Measurements from ENCODE around the gene FERMT1. TPM values are rescaled to one million over a fixed set of nuclear protein-coding genes. Genes with fewer than 3 reads are reported as not detected.

The FERMT1 gene
- total and polyA plus RNA-seq, 2 donors (not counting 3 experiments of a cell fraction or from before 2014, with no cell fraction given): 0.11 to 1.5 TPM

GRCh38 chr20:6045566-6045965, 77.3 kb downstream of the FERMT1 start:
- no peak for TF ChIP-seq MAX (IDR thresholded peaks at IDR 0.05; ENCODE audit: insufficient read depth, insufficient read length)
- no peak for TF ChIP-seq GATA2 (IDR thresholded peaks at IDR 0.05; ENCODE audit: insufficient read depth, insufficient read length, low read depth, low read length)
- no peak for TF ChIP-seq FOS (IDR thresholded peaks at IDR 0.05; ENCODE audit: borderline replicate concordance, insufficient read depth, low read length)
- TF ChIP-seq, protein P1, sequence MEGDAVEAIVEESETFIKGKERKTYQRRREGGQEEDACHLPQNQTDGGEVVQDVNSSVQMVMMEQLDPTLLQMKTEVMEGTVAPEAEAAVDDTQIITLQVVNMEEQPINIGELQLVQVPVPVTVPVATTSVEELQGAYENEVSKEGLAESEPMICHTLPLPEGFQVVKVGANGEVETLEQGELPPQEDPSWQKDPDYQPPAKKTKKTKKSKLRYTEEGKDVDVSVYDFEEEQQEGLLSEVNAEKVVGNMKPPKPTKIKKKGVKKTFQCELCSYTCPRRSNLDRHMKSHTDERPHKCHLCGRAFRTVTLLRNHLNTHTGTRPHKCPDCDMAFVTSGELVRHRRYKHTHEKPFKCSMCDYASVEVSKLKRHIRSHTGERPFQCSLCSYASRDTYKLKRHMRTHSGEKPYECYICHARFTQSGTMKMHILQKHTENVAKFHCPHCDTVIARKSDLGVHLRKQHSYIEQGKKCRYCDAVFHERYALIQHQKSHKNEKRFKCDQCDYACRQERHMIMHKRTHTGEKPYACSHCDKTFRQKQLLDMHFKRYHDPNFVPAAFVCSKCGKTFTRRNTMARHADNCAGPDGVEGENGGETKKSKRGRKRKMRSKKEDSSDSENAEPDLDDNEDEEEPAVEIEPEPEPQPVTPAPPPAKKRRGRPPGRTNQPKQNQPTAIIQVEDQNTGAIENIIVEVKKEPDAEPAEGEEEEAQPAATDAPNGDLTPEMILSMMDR (IDR thresholded peaks at IDR 0.05; ENCODE audit: extremely low read depth in 1 of 2, insufficient read depth in 1 of 2, low read depth in 1 of 2, low read length in 2 of 2): no peak
- TF ChIP-seq MYC (IDR thresholded peaks at IDR 0.05; ENCODE audit: low read depth, low read length): no peak
- no peak for TF ChIP-seq JUN (IDR thresholded peaks at IDR 0.05; ENCODE audit: borderline replicate concordance, insufficient read depth, insufficient read length, low read depth)
- TF ChIP-seq EZH2 (IDR thresholded peaks at IDR 0.05; ENCODE audit: borderline replicate concordance, low read depth, low read length, severe bottlenecking): no peak
- TF ChIP-seq POLR2AphosphoS5 (IDR thresholded peaks at IDR 0.05; ENCODE audit: insufficient read depth, low read depth, low read length): no peak
- TF ChIP-seq POLR2A (IDR thresholded peaks at IDR 0.05; ENCODE audit: low read depth, low read length): no peak
- POLR2A ChIA-PET: no interaction called here

More at GRCh38 chr20:6045566-6045965, 77.3 kb downstream of the FERMT1 start:
- Histone ChIP-seq H3K4me2 (ENCODE audit: insufficient read depth, low read length) (no peak overlapping the region), H3K27me3 (ENCODE audit: control insufficient read depth in 2 of 2, insufficient read depth in 2 of 2, low read length in 2 of 2) (peaks cover 7 to 8% of the 10 kb centered on the region in 2 experiments), H3K4me3 (replicated peaks in 1 of 3; ENCODE audit: insufficient read depth in 1 of 3, low read depth in 1 of 3, low read length in 3 of 3) (no peak overlapping the region), H3K9me3 (replicated peaks; ENCODE audit: control insufficient read depth, insufficient read depth, low read length) (no peaks in the 10 kb centered on the region), H3K9me1 (replicated peaks; ENCODE audit: control insufficient read depth, extremely low read depth, insufficient read depth, low read length) (no peaks in the 10 kb centered on the region), H3K27ac (ENCODE audit: insufficient read depth, low read depth, low read length) (no peak overlapping the region), H2AFZ (ENCODE audit: low read depth, low read length) (no peak overlapping the region), H3K9ac (replicated peaks; ENCODE audit: extremely low read depth, insufficient read depth, low read length) (no peak overlapping the region), H3K79me2 (ENCODE audit: control insufficient read depth, insufficient read depth, low read length) (no peaks in the 10 kb centered on the region), H3K36me3 (ENCODE audit: control insufficient read depth in 2 of 2, extremely low read depth in 1 of 2, insufficient read depth in 2 of 2, low read length in 2 of 2) (peaks cover 2 to 18% of the 10 kb centered on the region in 2 experiments), H4K20me1 (replicated peaks; ENCODE audit: control insufficient read depth, extremely low read depth, insufficient read depth, low read length) (no peaks in the 10 kb centered on the region), H3K4me1 (ENCODE audit: control insufficient read depth, extremely low read depth, insufficient read depth, low read length) (no peaks in the 10 kb centered on the region)
- dilution Hi-C loops (cut with MboI; ENCODE audit: extremely low pct_ligation_motif_present, low sequenced_read_pairs): no loop called here
- no TSS peak for BruUV-seq (replicated peaks)
- FAIRE-seq (no peak), DNase-seq (ENCODE audit: low read depth, low spot score) (no peak)
- CTCF ChIA-PET: no interaction called here
- intact Hi-C loops (cut with micrococcal nuclease): loop anchor here (5.0 kb wide), 1 partner anchor 1477 kb away; no protein-coding TSS in a partner anchor

Measured in endothelial cell of umbilical vein (primary cell).